Measurements from ENCODE around the gene NHERF2.
"Not testable (repeated sequence)": the region's sequence is repeated elsewhere in the genome, so short reads cannot be mapped to it uniquely, and the experiment has no call there.

Gene NHERF2

GRCh38 chr16:2029350-2029749, 2.6 kb downstream of the NHERF2 start:
- DNase-seq (ENCODE audit: low read depth, low spot score), result no peak
- H3K4me1 ChIP-seq (ENCODE audit: control insufficient read depth, insufficient read depth, low read length), result peaks cover 5% of the 10 kb centered on the region
- H3K4me3 ChIP-seq (ENCODE audit: low read length), result no peak overlapping the region
- H3K27me3 ChIP-seq (ENCODE audit: control insufficient read depth, insufficient read depth, low read length), result peaks cover 3% of the 10 kb centered on the region; the same call in 1 of the 2 replicates
- H3K9me3 ChIP-seq (ENCODE audit: control insufficient read depth, insufficient read depth, low read length), result no peaks in the 10 kb centered on the region
- no peaks in the 10 kb centered on the region for H3K36me3 ChIP-seq (ENCODE audit: control insufficient read depth, insufficient read depth, low read length)
- H3K27ac ChIP-seq (ENCODE audit: low read length), result no peak overlapping the region
- no CpG with 5 or more reads among the region's 22 CpGs for WGBS (ENCODE audit: insufficient coverage, insufficient read length)

GRCh38 chr16:2030036-2030435, 3.3 kb downstream of the NHERF2 start:
- Histone ChIP-seq H3K4me1 (ENCODE audit: control insufficient read depth, insufficient read depth, low read length) (peaks cover 5% of the 10 kb centered on the region), H3K36me3 (ENCODE audit: control insufficient read depth, insufficient read depth, low read length) (no peaks in the 10 kb centered on the region), H3K4me3 (ENCODE audit: low read length) (no peak overlapping the region), H3K27ac (ENCODE audit: low read length) (no peak overlapping the region), H3K9me3 (ENCODE audit: control insufficient read depth, insufficient read depth, low read length) (no peaks in the 10 kb centered on the region), H3K27me3 (ENCODE audit: control insufficient read depth, insufficient read depth, low read length) (peaks cover 3% of the 10 kb centered on the region; the same call in 1 of the 2 replicates)
- DNase-seq (ENCODE audit: low read depth, low spot score), result no peak
- WGBS (ENCODE audit: insufficient coverage, insufficient read length), result no CpG with 5 or more reads among the region's 11 CpGs

GRCh38 chr16:2031081-2031577, 4.4 kb downstream of the NHERF2 start:
- Histone ChIP-seq H3K36me3 (ENCODE audit: control insufficient read depth, insufficient read depth, low read length) (no peaks in the 10 kb centered on the region), H3K27me3 (ENCODE audit: control insufficient read depth, insufficient read depth, low read length) (peaks cover 3% of the 10 kb centered on the region; the same call in 1 of the 2 replicates), H3K4me1 (ENCODE audit: control insufficient read depth, insufficient read depth, low read length) (peaks cover 7% of the 10 kb centered on the region), H3K4me3 (ENCODE audit: low read length) (no peak overlapping the region), H3K27ac (ENCODE audit: low read length) (no peak overlapping the region), H3K9me3 (ENCODE audit: control insufficient read depth, insufficient read depth, low read length) (no peaks in the 10 kb centered on the region)
- WGBS (ENCODE audit: insufficient coverage, insufficient read length), result no CpG with 5 or more reads among the region's 11 CpGs
- DNase-seq (ENCODE audit: low read depth, low spot score), result no peak

- WGBS (ENCODE audit: insufficient coverage, insufficient read length), result no CpG with 5 or more reads among the region's 15 CpGs
These were observed 5.8 kb downstream of the NHERF2 start for GRCh38 chr16:2032285-2033056.

GRCh38 chr16:2033057-2033908, 6.6 kb downstream of the NHERF2 start:
- Histone ChIP-seq H3K36me3 (ENCODE audit: control insufficient read depth, insufficient read depth, low read length) (no peaks in the 10 kb centered on the region; the same call in 1 of the 2 replicates), H3K9me3 (ENCODE audit: control insufficient read depth, insufficient read depth, low read length) (no peaks in the 10 kb centered on the region), H3K27ac (ENCODE audit: low read length) (no peak overlapping the region), H3K27me3 (ENCODE audit: control insufficient read depth, insufficient read depth, low read length) (no peaks in the 10 kb centered on the region), H3K4me3 (ENCODE audit: low read length) (no peak overlapping the region), H3K4me1 (ENCODE audit: control insufficient read depth, insufficient read depth, low read length) (peaks cover 4% of the 10 kb centered on the region; the same call in 1 of the 2 replicates)
- no CpG with 5 or more reads among the region's 37 CpGs for WGBS (ENCODE audit: insufficient coverage, insufficient read length)
- DNase-seq (ENCODE audit: low read depth, low spot score), result no peak

More at GRCh38 chr16:2032285-2033056, 5.8 kb downstream of the NHERF2 start:
- no peak for DNase-seq (ENCODE audit: low read depth, low spot score)
- Histone ChIP-seq H3K27me3 (ENCODE audit: control insufficient read depth, insufficient read depth, low read length) (peaks cover 1% of the 10 kb centered on the region; the same call in 1 of the 2 replicates), H3K4me1 (ENCODE audit: control insufficient read depth, insufficient read depth, low read length) (peaks cover 6% of the 10 kb centered on the region), H3K27ac (ENCODE audit: low read length) (no peak overlapping the region), H3K9me3 (ENCODE audit: control insufficient read depth, insufficient read depth, low read length) (no peaks in the 10 kb centered on the region), H3K4me3 (ENCODE audit: low read length) (no peak overlapping the region), H3K36me3 (ENCODE audit: control insufficient read depth, insufficient read depth, low read length) (no peaks in the 10 kb centered on the region; the same call in 1 of the 2 replicates)

GRCh38 chr16:2033909-2034695, 7.4 kb downstream of the NHERF2 start:
- not testable (repeated sequence) for H3K27me3 ChIP-seq (ENCODE audit: control insufficient read depth, insufficient read depth, low read length); H3K4me1 ChIP-seq (ENCODE audit: control insufficient read depth, insufficient read depth, low read length); DNase-seq (ENCODE audit: low read depth, low spot score); H3K27ac ChIP-seq (ENCODE audit: low read length); H3K9me3 ChIP-seq (ENCODE audit: control insufficient read depth, insufficient read depth, low read length); H3K36me3 ChIP-seq (ENCODE audit: control insufficient read depth, insufficient read depth, low read length); H3K4me3 ChIP-seq (ENCODE audit: low read length)
- WGBS (ENCODE audit: insufficient coverage, insufficient read length), result no CpG with 5 or more reads among the region's 32 CpGs

GRCh38 chr16:2034696-2035430, 8.2 kb downstream of the NHERF2 start:
- Histone ChIP-seq H3K4me1 (ENCODE audit: control insufficient read depth, insufficient read depth, low read length) (peaks cover 4% of the 10 kb centered on the region; the same call in 1 of the 2 replicates), H3K9me3 (ENCODE audit: control insufficient read depth, insufficient read depth, low read length) (no peaks in the 10 kb centered on the region), H3K27ac (ENCODE audit: low read length) (no peak overlapping the region), H3K27me3 (ENCODE audit: control insufficient read depth, insufficient read depth, low read length) (no peaks in the 10 kb centered on the region), H3K36me3 (ENCODE audit: control insufficient read depth, insufficient read depth, low read length) (no peaks in the 10 kb centered on the region; the same call in 1 of the 2 replicates), H3K4me3 (ENCODE audit: low read length) (no peak overlapping the region)
- WGBS (ENCODE audit: insufficient coverage, insufficient read length), result no CpG with 5 or more reads among the region's 17 CpGs
- no peak for DNase-seq (ENCODE audit: low read depth, low spot score)

- Histone ChIP-seq H3K27me3 (ENCODE audit: control insufficient read depth, insufficient read depth, low read length) (no peaks in the 10 kb centered on the region), H3K4me1 (ENCODE audit: control insufficient read depth, insufficient read depth, low read length) (0 out of 2 replicates have a peak, but pooled peaks cover 2% of the 10 kb centered on the region), H3K36me3 (ENCODE audit: control insufficient read depth, insufficient read depth, low read length) (no peaks in the 10 kb centered on the region; the same call in 1 of the 2 replicates), H3K27ac (ENCODE audit: low read length) (no peak overlapping the region), H3K4me3 (ENCODE audit: low read length) (no peak overlapping the region), H3K9me3 (ENCODE audit: control insufficient read depth, insufficient read depth, low read length) (no peaks in the 10 kb centered on the region)
- no CpG with 5 or more reads among the region's 34 CpGs for WGBS (ENCODE audit: insufficient coverage, insufficient read length)
- DNase-seq (ENCODE audit: low read depth, low spot score), result no peak
These were observed 8.9 kb downstream of the NHERF2 start for GRCh38 chr16:2035431-2036199.
